Tibial nerve (tissue), 4 donors: ENCODE data around the gene RGS2. TPM values are rescaled to one million over a fixed set of nuclear protein-coding genes. Genes with fewer than 3 reads are reported as not detected.

ENCODE experiments used
- DNase-seq, 2 donors: peaks; one replicate each; pipeline ENCODE4 v3.0.0-alpha.2; 2019; ENCODE audit warnings: low spot score in 2 of 2
- H3K27ac ChIP-seq, 4 donors: fragments of 200-600 bp; sonication (generic) in 3 of 4; one replicate each; pipeline ENCODE4 v1.5.1; 2017 to 2019; ENCODE audit warnings: mild to moderate bottlenecking in 1 of 4
- H3K27me3 ChIP-seq, 2 donors: fragments of 200-600 bp; sonication (generic) in 1 of 2; one replicate each; pipeline versions ENCODE4 v1.5.1 to v1.6.0; 2017 to 2019
- H3K36me3 ChIP-seq, 3 donors: fragments of 200-600 bp; sonication (generic); one replicate each; pipeline ENCODE4 v1.5.1; 2018 to 2019
- H3K4me1 ChIP-seq, 4 donors: fragments of 200-600 bp; sonication (generic) in 3 of 4; one replicate each; pipeline ENCODE4 v1.5.1; 2017 to 2019
- H3K4me3 ChIP-seq, 4 donors: fragments of 200-600 bp; sonication (generic) in 3 of 4; one replicate each; pipeline ENCODE4 v1.5.1; 2017 to 2019; ENCODE audit warnings: mild to moderate bottlenecking in 1 of 4, moderate library complexity in 1 of 4
- H3K9me3 ChIP-seq, 4 donors: fragments of 200-600 bp; sonication (generic) in 3 of 4; one replicate each; pipeline ENCODE4 v1.5.1; 2017 to 2019
- CTCF ChIP-seq, 5 experiments: fragments of 200-600 bp in 3 of 5; fragments of 450-650 bp in 2 of 5; sonication (generic) in 3 of 5; IDR thresholded peaks; one replicate each; pipeline ENCODE4 v1.5.1; 2016 to 2019; ENCODE audit warnings: antibody characterized with exemption in 5 of 5, mild to moderate bottlenecking in 3 of 5, moderate library complexity in 2 of 5
- EP300 ChIP-seq, 2 donors: sonication (generic); formaldehyde crosslinking; IDR thresholded peaks; one replicate each; pipeline ENCODE4 v1.6.1; 2017; ENCODE audit warnings: antibody characterized with exemption in 2 of 2, mild to moderate bottlenecking in 1 of 2
- POLR2A ChIP-seq, 2 donors: fragments of 450-650 bp; IDR thresholded peaks; one replicate each; pipeline ENCODE4 v1.6.1; 2017; ENCODE audit warnings: antibody characterized with exemption in 2 of 2, mild to moderate bottlenecking in 2 of 2, moderate library complexity in 2 of 2
- WGBS, 2 donors: methylation state at CpG; one replicate each; pipeline ENCODE4 v1.1.5; 2018; 5-methylcytosine and 5-hydroxymethylcytosine counted together
- total RNA-seq, 4 donors: library from RNA; depleted of rRNA; stranded (reverse); fragments of >200 nt; gene quantifications; one replicate each; pipeline ENCODE4 v1.1.0, GENCODE V29; 2016

RGS2 gene
- total RNA-seq, 4 donors from 2014 or later = 15.0 to 38.6 (median 31.1) TPM

GRCh38 chr1:192802406-192802805, 6.4 kb upstream of the RGS2 start:
- Histone ChIP-seq H3K9me3 (no peaks in the 10 kb centered on the region), H3K36me3 (no peaks in the 10 kb centered on the region), H3K4me1 (peaks cover 0 to 8% (median 2%) of the 10 kb centered on the region in 4 donors), H3K27ac (no peak overlapping the region), H3K4me3 (no peak overlapping the region), H3K27me3 (no peaks in the 10 kb centered on the region)
- no peak for TF ChIP-seq CTCF (IDR thresholded peaks at IDR 0.05)
- TF ChIP-seq EP300 (IDR thresholded peaks at IDR 0.05) = no peak
- no peak for TF ChIP-seq POLR2A (IDR thresholded peaks at IDR 0.05)
- no peak for DNase-seq

- no peaks in the 10 kb centered on the region for H3K27me3 ChIP-seq
- no peak overlapping the region for H3K27ac ChIP-seq
- H3K4me3 ChIP-seq = no peak overlapping the region
- DNase-seq = no peak
- TF ChIP-seq POLR2A (IDR thresholded peaks at IDR 0.05) (no peak), CTCF (IDR thresholded peaks at IDR 0.05) (no peak), EP300 (IDR thresholded peaks at IDR 0.05) (no peak)
- no peaks in the 10 kb centered on the region for H3K36me3 ChIP-seq
- H3K9me3 ChIP-seq = no peaks in the 10 kb centered on the region
- peaks cover 0 to 17% (median 2%) of the 10 kb centered on the region in 4 donors for H3K4me1 ChIP-seq
Observed at GRCh38 chr1:192803501-192803900, 5.3 kb upstream of the RGS2 start.

- DNase-seq = peak in 1 of 2 donors; percentile 22
- peaks cover 0 to 28% (median 2%) of the 10 kb centered on the region in 4 donors for H3K4me1 ChIP-seq
- H3K36me3 ChIP-seq = peaks cover 0 to 2% (median 0%) of the 10 kb centered on the region in 3 donors
- H3K9me3 ChIP-seq = no peaks in the 10 kb centered on the region
- H3K27me3 ChIP-seq = no peaks in the 10 kb centered on the region
- 82 to 86% methylated on average over 2 of the region's 2 CpGs for WGBS, 2 donors
- no peak overlapping the region for H3K4me3 ChIP-seq
- peak; percentile 47 to 88 for TF ChIP-seq EP300 (IDR thresholded peaks at IDR 0.05)
- TF ChIP-seq POLR2A (IDR thresholded peaks at IDR 0.05) = no peak
- peak; percentile 26 to 59 (median 41) for TF ChIP-seq CTCF (IDR thresholded peaks at IDR 0.05)
- no peak overlapping the region for H3K27ac ChIP-seq
Observed at GRCh38 chr1:192805832-192806323, 3.0 kb upstream of the RGS2 start.

- peak overlapping the region; percentile 73 to 88 (median 75) for H3K4me3 ChIP-seq
- 42 to 45% methylated on average over 9 of the region's 9 CpGs for WGBS, 2 donors
- peaks cover 0 to 33% (median 2%) of the 10 kb centered on the region in 4 donors for H3K4me1 ChIP-seq
- no peaks in the 10 kb centered on the region for H3K27me3 ChIP-seq
- H3K36me3 ChIP-seq = peaks cover 0 to 12% (median 0%) of the 10 kb centered on the region in 3 donors
- TF ChIP-seq EP300 (IDR thresholded peaks at IDR 0.05) (no peak), CTCF (IDR thresholded peaks at IDR 0.05) (peak in 3 of 5 experiments; percentile 13 to 31 (median 29)), POLR2A (IDR thresholded peaks at IDR 0.05) (no peak)
- DNase-seq = no peak
- no peaks in the 10 kb centered on the region for H3K9me3 ChIP-seq
- peak overlapping the region; percentile 84 to 90 (median 88) for H3K27ac ChIP-seq
Observed at GRCh38 chr1:192807211-192808162, 1.4 kb upstream of the RGS2 start.

GRCh38 chr1:192808163-192808517, 699 bp upstream of the RGS2 start:
- no peaks in the 10 kb centered on the region for H3K27me3 ChIP-seq
- H3K4me3 ChIP-seq = peak overlapping the region; percentile 73 to 88 (median 75)
- 2 to 3% methylated on average over 8 of the region's 8 CpGs for WGBS, 2 donors
- H3K4me1 ChIP-seq = peaks cover 0 to 33% (median 2%) of the 10 kb centered on the region in 4 donors
- DNase-seq = no peak
- peaks cover 0 to 12% (median 0%) of the 10 kb centered on the region in 3 donors for H3K36me3 ChIP-seq
- H3K9me3 ChIP-seq = no peaks in the 10 kb centered on the region
- peak overlapping the region; percentile 84 to 90 (median 88) for H3K27ac ChIP-seq
- TF ChIP-seq EP300 (IDR thresholded peaks at IDR 0.05) (no peak), CTCF (IDR thresholded peaks at IDR 0.05) (no peak), POLR2A (IDR thresholded peaks at IDR 0.05) (no peak)
